GM20000 (cell line): Measurements from ENCODE around the gene ORM2.

Experiments used
- DNase-seq: peaks from one replicate; pipeline ENCODE4 v3.0.0; 2012; ENCODE audit warnings: low spot score
- TF ChIP-seq, protein P1 (sequence below): IDR thresholded peaks from 2 replicates; pipeline ENCODE4 v1.5.1; 2012; ENCODE audit warnings: mild to moderate bottlenecking, control low read depth; ENCODE audit errors: extremely low read depth, missing control alignments

The ORM2 gene

DNA sequence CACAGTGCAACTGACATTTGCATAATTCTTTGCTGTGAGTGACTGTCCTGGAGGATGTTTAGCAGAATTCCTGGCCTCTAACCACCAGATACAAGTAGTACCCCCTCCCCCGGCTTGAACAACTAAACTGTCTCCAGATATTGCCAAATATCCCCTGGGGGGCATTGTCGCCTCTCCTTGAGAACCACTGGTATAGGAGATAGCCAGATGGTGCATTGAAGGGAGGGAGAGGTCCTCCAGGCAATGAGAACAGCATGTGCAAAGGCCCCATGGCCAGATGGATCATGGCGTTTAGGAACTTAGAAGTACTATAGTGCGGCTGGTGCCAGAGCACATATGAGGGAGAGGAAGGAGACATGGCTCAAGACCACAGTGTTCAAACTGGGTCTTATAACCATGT is 25.7 kb upstream of the ORM2 start:
- TF ChIP-seq, protein P1, sequence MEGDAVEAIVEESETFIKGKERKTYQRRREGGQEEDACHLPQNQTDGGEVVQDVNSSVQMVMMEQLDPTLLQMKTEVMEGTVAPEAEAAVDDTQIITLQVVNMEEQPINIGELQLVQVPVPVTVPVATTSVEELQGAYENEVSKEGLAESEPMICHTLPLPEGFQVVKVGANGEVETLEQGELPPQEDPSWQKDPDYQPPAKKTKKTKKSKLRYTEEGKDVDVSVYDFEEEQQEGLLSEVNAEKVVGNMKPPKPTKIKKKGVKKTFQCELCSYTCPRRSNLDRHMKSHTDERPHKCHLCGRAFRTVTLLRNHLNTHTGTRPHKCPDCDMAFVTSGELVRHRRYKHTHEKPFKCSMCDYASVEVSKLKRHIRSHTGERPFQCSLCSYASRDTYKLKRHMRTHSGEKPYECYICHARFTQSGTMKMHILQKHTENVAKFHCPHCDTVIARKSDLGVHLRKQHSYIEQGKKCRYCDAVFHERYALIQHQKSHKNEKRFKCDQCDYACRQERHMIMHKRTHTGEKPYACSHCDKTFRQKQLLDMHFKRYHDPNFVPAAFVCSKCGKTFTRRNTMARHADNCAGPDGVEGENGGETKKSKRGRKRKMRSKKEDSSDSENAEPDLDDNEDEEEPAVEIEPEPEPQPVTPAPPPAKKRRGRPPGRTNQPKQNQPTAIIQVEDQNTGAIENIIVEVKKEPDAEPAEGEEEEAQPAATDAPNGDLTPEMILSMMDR: no peak
- no peak for DNase-seq

DNA sequence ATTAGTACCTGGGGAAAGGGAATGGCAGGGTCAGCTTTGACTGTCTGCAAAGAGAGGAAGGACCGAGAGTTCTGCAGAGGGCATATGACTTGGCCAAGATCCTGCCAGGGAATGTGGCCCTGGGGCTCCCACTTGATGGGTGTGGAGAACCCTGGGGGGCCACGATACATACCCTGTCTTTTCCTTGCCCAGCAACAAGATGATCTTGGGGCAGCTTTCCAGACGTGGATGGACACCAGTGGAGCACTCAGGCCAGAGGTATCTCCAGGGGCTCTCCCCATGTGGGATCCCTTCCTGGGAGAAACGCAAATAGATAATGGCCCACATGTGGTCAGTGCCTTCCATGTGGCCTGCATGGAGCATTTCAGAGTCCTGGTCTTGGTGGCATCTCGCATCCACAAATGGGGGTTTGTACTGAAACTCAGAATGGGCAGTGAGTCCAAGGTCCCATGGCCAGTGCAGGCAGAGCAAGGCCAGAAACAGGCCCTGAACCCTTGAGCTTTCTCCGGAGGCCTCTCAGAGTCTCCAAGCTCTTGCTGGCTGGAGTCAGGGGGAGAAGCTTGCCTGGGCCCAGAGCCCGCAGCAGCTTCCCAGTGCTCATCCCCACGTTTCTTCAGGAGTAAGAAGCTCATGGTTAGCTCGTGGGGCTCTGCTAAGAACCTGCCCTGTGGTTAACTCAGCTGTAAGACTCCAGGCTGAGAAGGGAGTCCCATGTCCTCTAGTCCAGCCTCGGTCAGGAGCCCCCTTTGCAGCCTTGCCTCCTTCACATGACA is 25.1 kb upstream of the ORM2 start:
- TF ChIP-seq, protein P1: no peak
- DNase-seq: no peak

DNA sequence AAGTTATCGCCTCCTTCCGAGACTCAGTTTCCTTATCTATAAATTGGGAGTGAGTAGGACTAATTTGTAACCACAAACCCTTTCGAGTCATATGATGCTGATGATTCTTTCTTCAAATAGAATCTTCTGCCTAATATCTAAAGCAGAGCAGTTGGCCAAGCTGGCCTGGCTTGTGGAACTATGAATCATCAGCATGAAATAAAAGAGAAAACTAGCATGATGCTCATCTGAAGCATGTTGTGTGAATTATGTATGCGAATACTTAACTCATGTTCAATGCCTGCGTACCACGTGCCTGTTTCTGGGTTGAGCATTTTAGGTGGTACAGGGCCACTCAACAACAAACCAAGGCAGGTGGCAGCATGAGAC is 21.8 kb upstream of the ORM2 start:
- TF ChIP-seq, protein P1: no peak
- no peak for DNase-seq

DNA sequence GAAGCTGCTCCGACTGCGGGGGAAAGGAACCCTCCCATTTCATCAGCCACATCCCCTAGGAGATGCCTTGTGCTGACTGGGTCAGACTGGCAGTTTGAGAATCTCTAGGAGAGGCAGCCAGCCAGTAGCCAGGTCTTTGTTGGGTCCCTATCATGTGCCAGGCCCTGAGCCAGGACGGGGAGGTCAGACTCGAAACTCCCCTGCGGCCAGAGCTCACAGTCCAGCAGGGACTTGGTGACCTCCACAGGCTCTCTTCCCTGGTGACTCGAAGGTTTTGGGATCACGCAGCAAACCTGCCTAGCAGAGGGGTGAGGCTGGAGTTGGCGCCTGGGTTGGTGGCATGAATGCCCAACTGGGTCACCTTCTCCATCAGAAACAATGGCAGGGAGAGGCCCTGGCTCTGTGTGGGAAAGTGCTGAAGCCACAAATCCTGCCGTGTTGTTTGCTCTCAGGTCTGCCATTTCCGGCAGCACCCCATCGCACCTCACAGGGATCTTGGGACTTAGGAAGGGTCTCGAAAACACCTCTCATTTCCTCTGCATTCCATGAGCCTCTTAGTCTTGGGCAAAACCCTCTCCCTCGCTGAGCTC is 21.2 kb upstream of the ORM2 start:
- TF ChIP-seq, protein P1: no peak
- no peak for DNase-seq

DNA sequence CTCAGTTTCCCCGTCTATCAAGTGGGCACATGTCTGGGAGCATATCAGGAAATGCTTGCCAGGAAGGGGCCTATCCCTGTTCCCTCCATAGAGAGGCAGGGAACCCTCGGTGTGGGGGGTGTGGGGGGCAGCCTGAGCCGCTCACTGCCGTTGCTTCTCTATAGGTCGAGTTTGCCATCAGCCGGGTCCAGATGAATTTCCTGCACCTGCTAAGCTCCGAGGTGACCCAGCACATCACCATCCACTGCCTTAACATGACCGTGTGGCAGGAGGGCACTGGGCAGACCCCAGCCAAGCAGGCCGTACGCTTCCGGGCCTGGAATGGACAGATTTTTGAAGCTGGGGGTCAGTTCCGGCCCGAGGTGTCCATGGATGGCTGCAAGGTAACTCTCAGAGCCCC is 20.6 kb upstream of the ORM2 start:
- TF ChIP-seq, protein P1: no peak
- DNase-seq: no peak

DNA sequence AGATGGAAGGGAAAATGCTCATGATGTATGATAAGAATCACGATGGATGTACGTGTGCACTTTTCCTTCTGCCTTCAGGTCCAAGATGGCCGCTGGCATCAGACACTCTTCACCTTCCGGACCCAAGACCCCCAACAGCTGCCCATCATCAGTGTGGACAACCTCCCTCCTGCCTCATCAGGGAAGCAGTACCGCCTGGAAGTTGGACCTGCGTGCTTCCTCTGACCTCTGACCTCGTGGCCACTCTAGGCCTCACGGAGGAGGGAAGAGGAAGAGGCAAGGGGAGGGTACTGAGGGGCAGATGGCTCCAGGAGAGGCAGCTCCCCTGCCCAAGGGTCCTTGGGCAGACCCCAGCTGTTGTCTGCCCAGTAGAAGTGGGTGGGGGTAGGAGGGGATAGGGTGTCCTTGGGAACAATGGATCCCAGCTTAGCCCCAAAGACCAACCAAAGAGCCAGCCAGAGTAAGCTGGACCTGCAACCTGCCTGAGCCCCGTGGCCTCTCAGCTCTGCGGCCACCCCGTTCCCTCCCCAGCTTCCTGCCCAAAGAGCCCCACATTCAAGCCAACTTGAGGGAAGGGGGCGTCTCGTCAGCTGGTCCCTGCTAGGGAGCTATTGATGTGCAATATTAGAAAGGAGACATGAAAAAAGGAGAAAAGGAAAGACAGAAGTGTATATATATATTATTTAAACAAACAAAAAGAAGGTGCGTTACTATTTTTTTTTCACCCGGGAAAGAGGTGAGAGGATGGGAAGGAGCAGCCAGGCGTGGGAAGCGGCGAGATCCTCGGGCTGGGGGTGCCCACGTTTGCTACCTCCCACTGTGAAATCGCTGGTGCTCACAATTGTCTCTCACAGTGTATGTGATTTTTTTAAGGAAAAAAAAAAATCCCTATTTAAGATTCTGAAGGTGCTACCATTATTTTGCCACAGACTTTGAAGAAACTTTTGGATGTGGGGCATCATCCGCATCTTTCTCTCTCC is 18.9 kb upstream of the ORM2 start:
- TF ChIP-seq, protein P1: no peak
- DNase-seq: no peak
